ENCODE measurements around the gene PLEKHG7. TPM values are rescaled to one million over a fixed set of nuclear protein-coding genes. Genes with fewer than 3 reads are reported as not detected.

PLEKHG7 gene
- total and polyA plus RNA-seq, 9 of the 15 experiments (the other 6 are each of a cell fraction or from before 2014, with no cell fraction given) = 0.03 TPM; not detected in 8

GRCh38 chr12:92759634-92760268, 57.0 kb downstream of the PLEKHG7 start (continued):
- TF ChIP-seq, protein P1, sequence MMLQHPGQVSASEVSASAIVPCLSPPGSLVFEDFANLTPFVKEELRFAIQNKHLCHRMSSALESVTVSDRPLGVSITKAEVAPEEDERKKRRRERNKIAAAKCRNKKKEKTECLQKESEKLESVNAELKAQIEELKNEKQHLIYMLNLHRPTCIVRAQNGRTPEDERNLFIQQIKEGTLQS (IDR thresholded peaks at IDR 0.05) = peak; percentile 87
- TF ChIP-seq, protein P1 (CRISPR knock-in tag; conservative IDR thresholded peaks at IDR 0.05) = 0 out of 2 replicates have a peak, but pooled peaks have one; percentile 44
- peak in 1 of 2 experiments; percentile 39 for TF ChIP-seq E2F6 (IDR thresholded peaks at IDR 0.05; ENCODE audit: borderline replicate concordance in 1 of 2, extremely low read depth in 1 of 2, insufficient read depth in 1 of 2, insufficient read length in 1 of 2, low read depth in 1 of 2, low read length in 1 of 2, poor library complexity in 1 of 2, severe bottlenecking in 1 of 2)
- TF ChIP-seq ETS2 (tag; IDR thresholded peaks at IDR 0.05; ENCODE audit: borderline replicate concordance, poor library complexity, severe bottlenecking) = no peak

GRCh38 chr12:92762773-92763172, 60.0 kb downstream of the PLEKHG7 start:
- in situ Hi-C loops (cut with MboI) = no loop called here
- ATAC-seq (no peak), FAIRE-seq (no peak), DNase-seq (ENCODE audit: extremely low read depth in 1 of 4, low spot score in 3 of 4) (no peak)
- H2AFZ ChIP-seq (ENCODE audit: low read depth, low read length) = no peak overlapping the region
- POLR2A ChIA-PET = no interaction called here
- no peak overlapping the region for H3K9ac ChIP-seq (ENCODE audit: insufficient read depth in 1 of 2, low read depth in 2 of 2, low read length in 2 of 2)
- CTCF ChIA-PET (ENCODE audit: low intra/inter-chr PET ratio) = no interaction called here
- no TSS peak for BruUV-seq (replicated peaks)
- no peaks in the 10 kb centered on the region for H3K79me2 ChIP-seq (ENCODE audit: control insufficient read depth, insufficient read depth, low read length)
- no peaks in the 10 kb centered on the region; a peak in 1 of 5 replicates for H3K27me3 ChIP-seq (ENCODE audit: control insufficient read depth in 2 of 2, insufficient read depth in 2 of 2, low read length in 2 of 2)
- no peaks in the 10 kb centered on the region for H4K20me1 ChIP-seq (replicated peaks; ENCODE audit: control insufficient read depth, insufficient read depth, low read length)
- no peak overlapping the region for H3K4me3 ChIP-seq
- no peaks in the 10 kb centered on the region for H3K9me3 ChIP-seq (replicated peaks; ENCODE audit: control insufficient read depth, insufficient read depth, low read depth, low read length)
- H3K27ac ChIP-seq (ENCODE audit: extremely low read depth, low read depth, low read length) = no peak overlapping the region
- H3K9me1 ChIP-seq (ENCODE audit: control insufficient read depth, insufficient read depth, low read length) = no peaks in the 10 kb centered on the region
- H3K4me2 ChIP-seq (ENCODE audit: insufficient read depth, low read length) = no peak overlapping the region
- H3K36me3 ChIP-seq (ENCODE audit: control insufficient read depth, insufficient read depth, low read length) = no peaks in the 10 kb centered on the region
- WGBS (ENCODE audit: insufficient coverage, low coverage, missing lambda C conversion rate) = 5% methylated on average over 5 of the region's 5 CpGs
- no peaks in the 10 kb centered on the region; a peak in 2 of 5 replicates for H3K4me1 ChIP-seq (replicated peaks in 1 of 2; ENCODE audit: control insufficient read depth in 2 of 2, insufficient read depth in 2 of 2, low read length in 2 of 2)
- intact Hi-C loops (cut with micrococcal nuclease) = no loop called here
- TF ChIP-seq RREB1 (CRISPR knock-in tag; IDR thresholded peaks at IDR 0.05) (no peak), BDP1 (IDR thresholded peaks at IDR 0.05; ENCODE audit: insufficient read depth, insufficient read length) (no peak), TEAD2 (tag; IDR thresholded peaks at IDR 0.05) (no peak), ARID1B (IDR thresholded peaks at IDR 0.05) (no peak), E2F3 (CRISPR knock-in tag; IDR thresholded peaks at IDR 0.05) (no peak), HIVEP1 (CRISPR knock-in tag; IDR thresholded peaks at IDR 0.05) (no peak), PTRF (tag; IDR thresholded peaks at IDR 0.05) (no peak), MIER1 (IDR thresholded peaks at IDR 0.05; ENCODE audit: low read depth) (no peak), POLR2H (tag; IDR thresholded peaks at IDR 0.05; ENCODE audit: low read depth) (no peak)
